Heart left ventricle (tissue), 13 donors: ENCODE results near the gene KRTAP2-3.
"Not testable (repeated sequence)": the region's sequence is repeated elsewhere in the genome, so short reads cannot be mapped to it uniquely, and the experiment has no call there.

Experiments used
- POLR2A ChIP-seq, 2 donors: fragments of 450-650 bp; IDR thresholded peaks; one replicate each; pipeline ENCODE4 v1.6.1; 2017; ENCODE audit warnings: antibody characterized with exemption in 2 of 2, mild to moderate bottlenecking in 2 of 2, moderate library complexity in 2 of 2
- TF ChIP-seq, protein P1 (sequence below), 12 donors: fragments of 200-600 bp; sonication (generic) in 4 of 12; IDR thresholded peaks; one replicate each; pipeline versions ENCODE4 v1.5.0 to v1.8.0; 2018 to 2022; ENCODE audit warnings: antibody characterized with exemption in 12 of 12, mild to moderate bottlenecking in 5 of 12
- donor health status: ischemic (EF 13 %, LVEDD 7.1; RV severe dilation, severe dysfunction).
- donor health status: DM: no; HTN: yes; CAD: no.
- donor health status: DM: no; HTN: no; CAD: no.
- donor health status: ischemic (EF 25% LVEDD 6.9; RV normal size, moderate dysfunction).
- donor health status: ischemic (EF 25% LVEDD 5.7; RV mildly dilated, moderate dysfunction).
- donor health status: ischemic (EF 35%, LVEDD 5.7; RV mildly dilated, moderate dysfunction).
- donor health status: nonischemic (EF 11% LVEDD 7.7; RV severe dilation, severe dysfunction).
- donor health status: DM: yes; HTN: yes; CAD: no.
- donor health status: PGD.
- donor health status: ischemic (EF 29% LVEDD 5.4; RV normal size, mild dysfunction).
- donor health status: nonischemic (EF 23%, LVEDD 6.1; RV moderate dilation, normal function).

DNA sequence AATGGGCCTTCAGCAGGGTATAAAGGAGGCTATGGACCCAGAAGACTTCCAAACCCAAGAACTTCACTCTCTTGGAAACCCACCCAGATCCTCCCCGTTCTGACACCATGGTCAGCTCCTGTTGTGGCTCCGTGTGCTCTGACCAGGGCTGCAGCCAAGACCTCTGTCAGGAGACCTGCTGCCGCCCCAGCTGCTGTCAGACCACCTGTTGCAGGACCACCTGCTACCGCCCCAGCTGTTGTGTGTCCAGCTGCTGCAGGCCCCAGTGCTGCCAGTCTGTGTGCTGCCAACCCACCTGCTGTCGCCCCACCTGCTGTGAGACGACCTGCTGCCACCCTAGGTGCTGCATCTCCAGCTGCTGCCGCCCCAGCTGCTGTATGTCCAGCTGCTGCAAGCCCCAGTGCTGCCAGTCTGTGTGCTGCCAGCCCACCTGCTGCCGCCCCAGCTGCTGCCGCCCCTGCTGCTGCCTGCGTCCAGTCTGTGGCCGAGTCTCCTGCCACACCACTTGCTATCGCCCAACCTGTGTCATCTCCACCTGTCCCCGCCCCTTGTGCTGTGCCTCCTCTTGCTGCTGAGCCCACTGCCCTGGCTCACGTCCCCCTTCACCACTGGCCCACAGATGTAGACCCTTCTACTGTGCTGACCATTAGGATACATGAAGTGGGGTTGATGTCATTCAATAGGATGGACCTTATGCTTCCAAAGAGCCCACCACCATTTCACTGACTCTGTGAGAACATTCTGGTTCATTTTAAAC is 24.4 kb upstream of the KRTAP2-3 start, which contains the start of gene KRTAP4-7:
- TF ChIP-seq, protein P1, sequence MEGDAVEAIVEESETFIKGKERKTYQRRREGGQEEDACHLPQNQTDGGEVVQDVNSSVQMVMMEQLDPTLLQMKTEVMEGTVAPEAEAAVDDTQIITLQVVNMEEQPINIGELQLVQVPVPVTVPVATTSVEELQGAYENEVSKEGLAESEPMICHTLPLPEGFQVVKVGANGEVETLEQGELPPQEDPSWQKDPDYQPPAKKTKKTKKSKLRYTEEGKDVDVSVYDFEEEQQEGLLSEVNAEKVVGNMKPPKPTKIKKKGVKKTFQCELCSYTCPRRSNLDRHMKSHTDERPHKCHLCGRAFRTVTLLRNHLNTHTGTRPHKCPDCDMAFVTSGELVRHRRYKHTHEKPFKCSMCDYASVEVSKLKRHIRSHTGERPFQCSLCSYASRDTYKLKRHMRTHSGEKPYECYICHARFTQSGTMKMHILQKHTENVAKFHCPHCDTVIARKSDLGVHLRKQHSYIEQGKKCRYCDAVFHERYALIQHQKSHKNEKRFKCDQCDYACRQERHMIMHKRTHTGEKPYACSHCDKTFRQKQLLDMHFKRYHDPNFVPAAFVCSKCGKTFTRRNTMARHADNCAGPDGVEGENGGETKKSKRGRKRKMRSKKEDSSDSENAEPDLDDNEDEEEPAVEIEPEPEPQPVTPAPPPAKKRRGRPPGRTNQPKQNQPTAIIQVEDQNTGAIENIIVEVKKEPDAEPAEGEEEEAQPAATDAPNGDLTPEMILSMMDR (IDR thresholded peaks at IDR 0.05), result not testable (repeated sequence)
- TF ChIP-seq POLR2A (IDR thresholded peaks at IDR 0.05), result not testable (repeated sequence)
